ENCODE results near the gene PODNL1. TPM values are rescaled to one million over a fixed set of nuclear protein-coding genes. Genes with fewer than 3 reads are reported as not detected.

The PODNL1 gene
- total and polyA plus RNA-seq, 2 experiments from 2014 or later = 0.24 TPM; not detected in 1

- 0 out of 3 replicates have a peak, but pooled peaks cover 2% of the 10 kb centered on the region for H3K36me3 Mint-ChIP-seq (ENCODE audit: low read depth)
- Histone ChIP-seq H4K20me1 (replicated peaks; ENCODE audit: insufficient read depth) (no peaks in the 10 kb centered on the region), H3K4me2 (no peak overlapping the region), H3K79me2 (replicated peaks; ENCODE audit: insufficient read depth) (no peaks in the 10 kb centered on the region), H3K9me2 (ENCODE audit: insufficient read depth) (no peaks in the 10 kb centered on the region), H3F3A (replicated peaks; ENCODE audit: low read depth) (peaks cover 13% of the 10 kb centered on the region), H3K36me3 (ENCODE audit: insufficient read depth) (no peaks in the 10 kb centered on the region), H3K4me3 (no peak overlapping the region), H2AFZ (no peak overlapping the region), H3K27ac (ENCODE audit: low read depth) (no peak overlapping the region), H3K27me3 (ENCODE audit: insufficient read depth) (no peaks in the 10 kb centered on the region), H3K4me1 (ENCODE audit: insufficient read depth) (peaks cover 49% of the 10 kb centered on the region)
- TF ChIP-seq CTCF (conservative IDR thresholded peaks at IDR 0.05; ENCODE audit: low read depth in 2 of 2) (no peak), STAT1 (IDR thresholded peaks at IDR 0.05; ENCODE audit: unreplicated experiment) (no peak), REST (IDR thresholded peaks at IDR 0.05; ENCODE audit: unreplicated experiment) (no peak), ZNF331 (CRISPR knock-in tag; IDR thresholded peaks at IDR 0.05; ENCODE audit: low read depth) (no peak), EZH2phosphoT487 (IDR thresholded peaks at IDR 0.05; ENCODE audit: unreplicated experiment) (no peak), ZNF114 (CRISPR knock-in tag; IDR thresholded peaks at IDR 0.05) (no peak), ETS1 (IDR thresholded peaks at IDR 0.05) (no peak), EZH2 (IDR thresholded peaks at IDR 0.05; ENCODE audit: low read depth, unreplicated experiment) (no peak), POLR2AphosphoS5 (IDR thresholded peaks at IDR 0.05; ENCODE audit: low read depth) (no peak), JUNB (IDR thresholded peaks at IDR 0.05; ENCODE audit: unreplicated experiment) (no peak), NANOG (IDR thresholded peaks at IDR 0.05; ENCODE audit: borderline replicate concordance) (no peak), CREB1 (CRISPR knock-in tag; IDR thresholded peaks at IDR 0.05; ENCODE audit: low read depth) (no peak)
- TF ChIP-seq, protein P1, sequence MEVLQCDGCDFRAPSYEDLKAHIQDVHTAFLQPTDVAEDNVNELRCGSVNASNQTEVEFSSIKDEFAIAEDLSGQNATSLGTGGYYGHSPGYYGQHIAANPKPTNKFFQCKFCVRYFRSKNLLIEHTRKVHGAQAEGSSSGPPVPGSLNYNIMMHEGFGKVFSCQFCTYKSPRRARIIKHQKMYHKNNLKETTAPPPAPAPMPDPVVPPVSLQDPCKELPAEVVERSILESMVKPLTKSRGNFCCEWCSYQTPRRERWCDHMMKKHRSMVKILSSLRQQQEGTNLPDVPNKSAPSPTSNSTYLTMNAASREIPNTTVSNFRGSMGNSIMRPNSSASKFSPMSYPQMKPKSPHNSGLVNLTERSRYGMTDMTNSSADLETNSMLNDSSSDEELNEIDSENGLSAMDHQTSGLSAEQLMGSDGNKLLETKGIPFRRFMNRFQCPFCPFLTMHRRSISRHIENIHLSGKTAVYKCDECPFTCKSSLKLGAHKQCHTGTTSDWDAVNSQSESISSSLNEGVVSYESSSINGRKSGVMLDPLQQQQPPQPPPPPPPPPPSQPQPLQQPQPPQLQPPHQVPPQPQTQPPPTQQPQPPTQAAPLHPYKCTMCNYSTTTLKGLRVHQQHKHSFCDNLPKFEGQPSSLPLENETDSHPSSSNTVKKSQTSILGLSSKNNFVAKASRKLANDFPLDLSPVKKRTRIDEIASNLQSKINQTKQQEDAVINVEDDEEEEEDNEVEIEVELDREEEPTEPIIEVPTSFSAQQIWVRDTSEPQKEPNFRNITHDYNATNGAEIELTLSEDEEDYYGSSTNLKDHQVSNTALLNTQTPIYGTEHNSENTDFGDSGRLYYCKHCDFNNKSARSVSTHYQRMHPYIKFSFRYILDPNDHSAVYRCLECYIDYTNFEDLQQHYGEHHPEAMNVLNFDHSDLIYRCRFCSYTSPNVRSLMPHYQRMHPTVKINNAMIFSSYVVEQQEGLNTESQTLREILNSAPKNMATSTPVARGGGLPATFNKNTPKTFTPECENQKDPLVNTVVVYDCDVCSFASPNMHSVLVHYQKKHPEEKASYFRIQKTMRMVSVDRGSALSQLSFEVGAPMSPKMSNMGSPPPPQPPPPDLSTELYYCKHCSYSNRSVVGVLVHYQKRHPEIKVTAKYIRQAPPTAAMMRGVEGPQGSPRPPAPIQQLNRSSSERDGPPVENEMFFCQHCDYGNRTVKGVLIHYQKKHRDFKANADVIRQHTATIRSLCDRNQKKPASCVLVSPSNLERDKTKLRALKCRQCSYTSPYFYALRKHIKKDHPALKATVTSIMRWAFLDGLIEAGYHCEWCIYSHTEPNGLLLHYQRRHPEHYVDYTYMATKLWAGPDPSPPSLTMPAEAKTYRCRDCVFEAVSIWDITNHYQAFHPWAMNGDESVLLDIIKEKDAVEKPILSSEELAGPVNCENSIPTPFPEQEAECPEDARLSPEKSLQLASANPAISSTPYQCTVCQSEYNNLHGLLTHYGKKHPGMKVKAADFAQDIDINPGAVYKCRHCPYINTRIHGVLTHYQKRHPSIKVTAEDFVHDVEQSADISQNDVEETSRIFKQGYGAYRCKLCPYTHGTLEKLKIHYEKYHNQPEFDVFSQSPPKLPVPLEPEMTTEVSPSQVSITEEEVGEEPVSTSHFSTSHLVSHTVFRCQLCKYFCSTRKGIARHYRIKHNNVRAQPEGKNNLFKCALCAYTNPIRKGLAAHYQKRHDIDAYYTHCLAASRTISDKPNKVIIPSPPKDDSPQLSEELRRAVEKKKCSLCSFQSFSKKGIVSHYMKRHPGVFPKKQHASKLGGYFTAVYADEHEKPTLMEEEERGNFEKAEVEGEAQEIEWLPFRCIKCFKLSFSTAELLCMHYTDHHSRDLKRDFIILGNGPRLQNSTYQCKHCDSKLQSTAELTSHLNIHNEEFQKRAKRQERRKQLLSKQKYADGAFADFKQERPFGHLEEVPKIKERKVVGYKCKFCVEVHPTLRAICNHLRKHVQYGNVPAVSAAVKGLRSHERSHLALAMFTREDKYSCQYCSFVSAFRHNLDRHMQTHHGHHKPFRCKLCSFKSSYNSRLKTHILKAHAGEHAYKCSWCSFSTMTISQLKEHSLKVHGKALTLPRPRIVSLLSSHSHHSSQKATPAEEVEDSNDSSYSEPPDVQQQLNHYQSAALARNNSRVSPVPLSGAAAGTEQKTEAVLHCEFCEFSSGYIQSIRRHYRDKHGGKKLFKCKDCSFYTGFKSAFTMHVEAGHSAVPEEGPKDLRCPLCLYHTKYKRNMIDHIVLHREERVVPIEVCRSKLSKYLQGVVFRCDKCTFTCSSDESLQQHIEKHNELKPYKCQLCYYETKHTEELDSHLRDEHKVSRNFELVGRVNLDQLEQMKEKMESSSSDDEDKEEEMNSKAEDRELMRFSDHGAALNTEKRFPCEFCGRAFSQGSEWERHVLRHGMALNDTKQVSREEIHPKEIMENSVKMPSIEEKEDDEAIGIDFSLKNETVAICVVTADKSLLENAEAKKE (CRISPR knock-in tag; IDR thresholded peaks at IDR 0.05) = no peak
- ATAC-seq = no peak
- peaks cover 18% of the 10 kb centered on the region for H3K27me3 Mint-ChIP-seq (ENCODE audit: insufficient read depth, low read depth, poor library complexity)
- no peak overlapping the region for H3K27ac Mint-ChIP-seq
- peaks cover 41% of the 10 kb centered on the region for H3K4me1 Mint-ChIP-seq
- H3K9me3 Mint-ChIP-seq = no peaks in the 10 kb centered on the region
- no peak overlapping the region for H3K4me3 Mint-ChIP-seq
- no peak for DNase-seq (ENCODE audit: low spot score)
These were observed 45.1 kb upstream of the PODNL1 start for GRCh38 chr19:13983213-13983889.
